ENCODE data around the gene WDR20.

- TF ChIP-seq CTCF (IDR thresholded peaks at IDR 0.05) (no peak), EP300 (IDR thresholded peaks at IDR 0.05) (no peak), POLR2AphosphoS5 (IDR thresholded peaks at IDR 0.05) (no peak), POLR2A (IDR thresholded peaks at IDR 0.05) (no peak)
These were observed 79.0 kb downstream of the WDR20 start for GRCh38 chr14:102218688-102219087.

Measured in suprapubic skin (tissue), 4 donors.